Left ventricle myocardium inferior (tissue), 1 donor: ENCODE measurements around the gene ATXN7L3. TPM values are rescaled to one million over a fixed set of nuclear protein-coding genes. Genes with fewer than 3 reads are reported as not detected.

Source experiments
- DNase-seq: peaks from one replicate; pipeline ENCODE4 v3.0.0-alpha.2; 2020
- H3K27ac ChIP-seq: fragments of 200-600 bp; replicated peaks from 2 replicates; pipeline ENCODE4 v1.8.0; 2021
- H3K27me3 ChIP-seq: fragments of 200-600 bp; 2 replicates; pipeline ENCODE4 v1.8.0; 2021; ENCODE audit warnings: low read depth
- H3K36me3 ChIP-seq: fragments of 200-600 bp; 2 replicates; pipeline ENCODE4 v1.8.0; 2021
- H3K4me1 ChIP-seq: fragments of 200-600 bp; 2 replicates; pipeline ENCODE4 v1.8.0; 2021
- H3K4me3 ChIP-seq: fragments of 200-600 bp; 2 replicates; pipeline ENCODE4 v1.8.0; 2021; ENCODE audit warnings: mild to moderate bottlenecking, moderate library complexity
- H3K9me3 ChIP-seq: fragments of 200-600 bp; replicated peaks from 2 replicates; pipeline ENCODE4 v1.8.0; 2021
- intact Hi-C: fragments of 100-400 bp; cut with micrococcal nuclease; formaldehyde crosslinking; loops from one replicate; pipeline ENCODE4 v1.11.0; 2022
- total RNA-seq: library from RNA; stranded (reverse); fragmentation: NEBNext Ultra II Directional; extraction: Animal tissue kit (Norgen Biotek cat#: 25700); gene quantifications from one replicate; pipeline ENCODE4 v1.2.1, GENCODE V29; 2021
- TF ChIP-seq, protein P1 (sequence below): fragments of 200-600 bp; IDR thresholded peaks from 2 replicates; pipeline ENCODE4 v1.8.0; 2021; ENCODE audit warnings: antibody characterized with exemption, mild to moderate bottlenecking, borderline replicate concordance
- donor health status: DM: no; HTN: yes; CAD: no; lungs with severe emphysema.

The ATXN7L3 gene
- total RNA-seq, 1 donor from 2014 or later = 28.7 TPM

DNA sequence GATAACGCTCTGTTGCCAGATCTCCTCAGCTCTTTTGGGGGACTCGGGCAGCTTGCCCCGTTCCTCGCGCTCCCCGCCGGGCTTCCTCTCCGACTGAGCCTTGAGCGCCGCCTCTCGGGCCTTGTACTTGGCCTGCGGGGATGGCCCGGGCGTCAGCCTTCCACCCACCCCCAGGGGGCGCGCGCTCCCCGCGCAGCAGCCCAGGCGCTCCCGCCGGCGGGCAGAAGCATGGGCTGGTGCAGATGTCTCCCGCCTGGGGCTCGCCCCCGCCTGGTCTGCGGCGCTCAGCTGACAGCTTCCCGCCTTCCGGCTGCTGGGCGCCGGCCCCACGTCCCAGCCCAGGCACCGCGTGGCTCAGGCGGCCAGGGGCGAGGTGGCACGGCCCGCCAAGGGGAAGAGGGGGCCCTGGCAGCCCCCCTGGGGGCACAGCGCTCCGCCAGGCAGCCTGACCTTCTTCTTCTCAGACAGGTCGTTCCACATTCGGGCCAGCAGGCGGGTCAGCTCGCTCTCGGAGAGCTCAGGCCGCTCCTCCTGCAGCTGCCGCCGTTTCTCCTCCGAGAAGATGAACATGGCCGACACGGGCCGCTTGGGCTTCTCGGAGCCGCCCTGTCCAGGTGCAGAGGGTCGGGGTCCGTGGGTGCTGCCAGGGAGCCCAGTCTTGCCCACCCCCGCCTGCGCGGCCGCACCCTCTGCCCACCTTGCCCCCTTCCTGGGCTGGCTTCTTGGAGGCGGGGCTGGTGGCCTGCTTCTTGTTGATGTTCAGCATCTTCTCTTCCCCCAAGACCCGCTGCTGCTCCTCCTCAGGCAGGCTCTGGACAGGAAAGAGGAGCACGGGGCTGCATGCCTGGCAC lies 10.9 kb upstream of the ATXN7L3 start:
- no peaks in the 10 kb centered on the region for H3K27me3 ChIP-seq
- intact Hi-C loops = loop anchor here (5.0 kb wide), 1 partner anchor 122 kb away; no protein-coding TSS in a partner anchor
- H3K4me1 ChIP-seq = peaks cover 22% of the 10 kb centered on the region
- peak; percentile 89 for DNase-seq
- H3K4me3 ChIP-seq = peak overlapping the region; percentile 26
- peaks cover 77% of the 10 kb centered on the region for H3K36me3 ChIP-seq
- H3K27ac ChIP-seq = peak overlapping the region; percentile 54
- TF ChIP-seq, protein P1, sequence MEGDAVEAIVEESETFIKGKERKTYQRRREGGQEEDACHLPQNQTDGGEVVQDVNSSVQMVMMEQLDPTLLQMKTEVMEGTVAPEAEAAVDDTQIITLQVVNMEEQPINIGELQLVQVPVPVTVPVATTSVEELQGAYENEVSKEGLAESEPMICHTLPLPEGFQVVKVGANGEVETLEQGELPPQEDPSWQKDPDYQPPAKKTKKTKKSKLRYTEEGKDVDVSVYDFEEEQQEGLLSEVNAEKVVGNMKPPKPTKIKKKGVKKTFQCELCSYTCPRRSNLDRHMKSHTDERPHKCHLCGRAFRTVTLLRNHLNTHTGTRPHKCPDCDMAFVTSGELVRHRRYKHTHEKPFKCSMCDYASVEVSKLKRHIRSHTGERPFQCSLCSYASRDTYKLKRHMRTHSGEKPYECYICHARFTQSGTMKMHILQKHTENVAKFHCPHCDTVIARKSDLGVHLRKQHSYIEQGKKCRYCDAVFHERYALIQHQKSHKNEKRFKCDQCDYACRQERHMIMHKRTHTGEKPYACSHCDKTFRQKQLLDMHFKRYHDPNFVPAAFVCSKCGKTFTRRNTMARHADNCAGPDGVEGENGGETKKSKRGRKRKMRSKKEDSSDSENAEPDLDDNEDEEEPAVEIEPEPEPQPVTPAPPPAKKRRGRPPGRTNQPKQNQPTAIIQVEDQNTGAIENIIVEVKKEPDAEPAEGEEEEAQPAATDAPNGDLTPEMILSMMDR = peak; percentile 99
- no peaks in the 10 kb centered on the region for H3K9me3 ChIP-seq

DNA sequence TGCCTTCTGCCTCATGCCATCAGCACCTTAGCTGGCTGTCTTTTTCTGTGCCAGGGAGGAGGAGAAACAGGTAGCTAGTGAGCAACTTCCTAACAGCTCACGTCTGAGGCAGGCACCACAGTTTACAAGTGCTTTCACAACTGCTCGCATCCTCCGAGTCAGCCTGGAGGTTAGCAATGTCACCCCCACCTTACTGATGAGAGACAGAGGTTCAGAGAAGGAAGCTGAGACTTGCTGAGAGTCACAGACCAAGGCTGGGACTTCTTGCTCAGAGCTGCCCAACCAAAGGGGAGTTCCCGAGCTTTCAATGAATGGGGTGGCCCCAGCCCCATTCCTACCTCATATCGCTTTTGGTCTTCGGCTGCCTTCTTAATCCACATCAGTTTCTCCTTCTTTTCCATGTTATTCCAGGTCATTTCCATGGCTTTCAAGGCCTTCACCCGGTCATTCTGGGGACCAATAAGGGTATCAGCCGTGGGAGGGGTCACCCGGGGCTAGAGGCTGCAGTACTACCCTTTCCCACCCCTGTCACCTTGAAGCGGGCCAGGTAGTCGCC lies 10.2 kb upstream of the ATXN7L3 start:
- H3K36me3 ChIP-seq = peaks cover 70% of the 10 kb centered on the region
- TF ChIP-seq, protein P1 = no peak
- no peak for DNase-seq
- H3K4me3 ChIP-seq = peak overlapping the region; percentile 26
- peak overlapping the region; percentile 54 for H3K27ac ChIP-seq
- H3K27me3 ChIP-seq = no peaks in the 10 kb centered on the region
- intact Hi-C loops = loop anchor here (5.0 kb wide), 1 partner anchor 122 kb away; no protein-coding TSS in a partner anchor
- peaks cover 18% of the 10 kb centered on the region for H3K4me1 ChIP-seq
- H3K9me3 ChIP-seq = no peaks in the 10 kb centered on the region

DNA sequence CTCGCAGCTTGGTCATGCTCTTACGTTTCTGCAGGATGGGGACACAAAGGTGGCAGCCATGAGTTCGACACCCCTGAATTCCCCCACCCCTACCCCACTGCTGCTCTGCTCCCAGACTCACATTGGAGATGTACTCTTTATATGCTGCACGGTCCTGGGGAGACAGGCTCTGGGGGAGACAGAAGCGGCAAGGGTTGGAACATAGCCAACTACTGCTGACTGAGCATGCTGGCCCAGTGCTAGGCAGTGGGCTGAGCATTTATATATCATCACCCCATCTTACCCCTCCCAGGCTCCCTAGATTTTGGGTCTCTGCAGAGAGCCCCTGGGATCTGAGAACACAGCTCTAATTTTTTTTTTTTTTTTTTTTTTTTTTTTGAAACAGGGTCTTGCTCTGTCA lies 8.1 kb upstream of the ATXN7L3 start:
- intact Hi-C loops = no loop called here

DNA sequence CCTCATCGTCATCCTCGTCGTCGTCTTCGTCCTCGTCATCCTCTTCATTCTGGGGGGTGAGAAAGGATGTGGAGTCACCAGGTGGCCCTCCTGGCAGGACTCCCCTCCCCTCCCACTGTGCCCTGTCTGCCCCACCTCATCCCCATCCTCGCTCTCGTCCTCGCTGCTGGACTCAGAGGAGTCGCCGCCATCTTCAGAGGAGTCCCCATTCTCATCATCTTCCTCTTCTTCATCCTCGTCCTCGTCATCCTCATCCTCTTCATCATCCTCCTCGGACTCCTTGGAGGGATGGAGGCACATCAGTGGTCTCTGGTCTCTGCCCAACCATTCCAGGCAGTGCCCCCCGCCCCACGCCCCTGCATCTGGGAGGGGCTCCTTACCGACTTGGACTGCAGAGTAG lies 7.6 kb upstream of the ATXN7L3 start:
- no peak overlapping the region for H3K27ac ChIP-seq
- TF ChIP-seq, protein P1 = no peak
- intact Hi-C loops = no loop called here
- H3K9me3 ChIP-seq = no peaks in the 10 kb centered on the region
- DNase-seq = no peak
- no peak overlapping the region for H3K4me3 ChIP-seq
- no peaks in the 10 kb centered on the region for H3K27me3 ChIP-seq
- peaks cover 53% of the 10 kb centered on the region for H3K36me3 ChIP-seq
- H3K4me1 ChIP-seq = peaks cover 30% of the 10 kb centered on the region

More for the DNA sequence above, 8.1 kb upstream of the ATXN7L3 start:
- Histone ChIP-seq H3K4me3 (no peak overlapping the region), H3K9me3 (no peaks in the 10 kb centered on the region), H3K36me3 (peaks cover 55% of the 10 kb centered on the region), H3K4me1 (peaks cover 30% of the 10 kb centered on the region), H3K27ac (no peak overlapping the region), H3K27me3 (no peaks in the 10 kb centered on the region)
- TF ChIP-seq, protein P1 = no peak
- no peak for DNase-seq

DNA sequence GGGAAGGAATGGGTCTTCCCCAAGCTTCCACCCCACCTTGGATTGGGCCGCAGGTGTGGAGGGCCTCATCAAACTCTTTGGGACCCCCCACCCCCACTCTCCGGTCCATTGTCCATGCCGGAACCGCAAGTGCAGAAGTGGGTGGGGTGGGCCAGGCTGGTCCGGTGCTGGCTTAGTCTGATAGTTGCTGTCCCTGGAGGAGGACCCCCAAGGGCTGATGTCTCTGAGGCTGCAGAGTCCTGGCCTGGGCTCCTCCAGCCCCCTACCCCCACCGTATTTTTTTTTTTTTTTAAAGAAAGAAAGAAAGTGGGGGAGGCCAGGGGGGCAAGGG lies 7.1 kb upstream of the ATXN7L3 start:
- Histone ChIP-seq H3K4me1 (peaks cover 30% of the 10 kb centered on the region), H3K9me3 (no peaks in the 10 kb centered on the region), H3K4me3 (no peak overlapping the region), H3K27ac (no peak overlapping the region), H3K27me3 (no peaks in the 10 kb centered on the region), H3K36me3 (peaks cover 49% of the 10 kb centered on the region)
- TF ChIP-seq, protein P1 = no peak
- no peak for DNase-seq
- intact Hi-C loops = no loop called here
